ENCODE data around the gene C1QTNF8.
"Not testable (repeated sequence)": the region's sequence is repeated elsewhere in the genome, so short reads cannot be mapped to it uniquely, and the experiment has no call there.

The C1QTNF8 gene

DNA sequence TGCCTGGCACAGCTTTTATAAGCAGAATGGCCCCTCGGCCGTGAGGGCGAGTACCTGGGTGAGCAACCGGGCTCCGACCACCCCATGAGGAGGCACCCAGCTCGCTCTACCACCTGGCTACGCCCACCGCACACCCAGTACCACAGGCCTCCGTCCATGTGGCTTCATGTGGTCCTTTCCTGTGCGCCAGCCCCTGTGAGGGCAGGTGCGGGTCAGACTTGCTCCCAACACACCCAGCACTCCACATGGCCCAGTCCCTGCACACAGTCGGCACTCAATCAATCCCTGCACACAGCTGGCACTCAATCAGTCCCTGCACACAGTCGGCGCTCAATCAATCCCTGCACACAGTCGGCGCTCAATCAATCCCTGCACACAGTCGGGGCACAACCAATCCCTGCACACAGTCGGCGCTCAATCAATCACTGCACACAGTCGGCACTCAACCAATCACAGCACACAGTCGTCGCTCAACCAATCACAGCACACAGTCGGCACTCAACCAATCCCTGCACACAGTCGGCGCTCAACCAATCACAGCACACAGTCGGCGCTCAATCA, 4.0 kb downstream of the C1QTNF8 start:
- DNase-seq = no peak

DNA sequence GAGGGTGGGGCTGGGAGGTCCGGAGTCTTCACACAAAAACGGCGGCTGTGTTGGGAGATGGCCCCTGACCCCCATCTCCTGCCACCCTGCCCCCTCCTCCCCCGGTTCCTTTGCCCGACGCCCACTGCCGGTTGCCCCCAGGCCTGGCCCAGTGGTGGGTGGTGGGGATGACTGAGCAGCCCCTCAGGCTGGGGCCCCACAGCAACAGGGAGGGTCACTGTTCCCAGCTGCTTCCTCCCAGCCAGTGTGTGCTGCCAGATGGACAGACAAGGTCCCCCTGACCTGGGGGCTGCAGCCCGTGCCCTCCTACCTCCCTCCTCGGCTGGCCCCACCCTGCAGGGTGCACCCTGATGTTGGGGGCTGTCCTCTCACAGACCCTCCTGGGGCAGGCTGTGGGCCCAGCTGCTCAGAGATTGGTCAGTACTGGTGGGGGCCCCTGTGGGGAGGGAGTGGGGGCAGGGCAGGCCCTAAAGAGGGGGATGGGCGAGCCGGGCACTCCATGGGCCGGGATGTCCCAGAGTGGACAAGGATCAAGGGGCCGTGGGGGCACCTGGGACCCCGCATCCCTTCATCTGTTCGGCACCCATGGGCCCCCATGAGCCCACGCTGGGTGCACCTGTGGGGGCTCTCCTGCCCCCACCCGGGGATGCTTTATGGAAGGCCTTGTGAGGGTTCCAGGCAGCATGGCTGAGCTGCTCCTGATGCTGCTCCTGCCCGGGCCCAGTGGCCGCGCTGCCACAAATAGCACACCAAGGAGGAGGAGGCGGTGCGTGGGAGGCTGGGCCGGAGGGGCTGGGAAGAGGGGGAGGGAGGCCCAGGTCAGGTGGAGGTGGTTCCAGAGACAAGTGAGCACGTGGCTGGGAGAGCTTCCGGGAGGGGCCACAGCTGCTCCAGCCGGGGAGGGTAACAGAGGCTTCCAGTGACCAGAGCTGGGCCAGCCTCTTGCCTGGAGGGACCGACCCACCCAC, 5.1 kb downstream of the C1QTNF8 start:
- no peak for DNase-seq

DNA sequence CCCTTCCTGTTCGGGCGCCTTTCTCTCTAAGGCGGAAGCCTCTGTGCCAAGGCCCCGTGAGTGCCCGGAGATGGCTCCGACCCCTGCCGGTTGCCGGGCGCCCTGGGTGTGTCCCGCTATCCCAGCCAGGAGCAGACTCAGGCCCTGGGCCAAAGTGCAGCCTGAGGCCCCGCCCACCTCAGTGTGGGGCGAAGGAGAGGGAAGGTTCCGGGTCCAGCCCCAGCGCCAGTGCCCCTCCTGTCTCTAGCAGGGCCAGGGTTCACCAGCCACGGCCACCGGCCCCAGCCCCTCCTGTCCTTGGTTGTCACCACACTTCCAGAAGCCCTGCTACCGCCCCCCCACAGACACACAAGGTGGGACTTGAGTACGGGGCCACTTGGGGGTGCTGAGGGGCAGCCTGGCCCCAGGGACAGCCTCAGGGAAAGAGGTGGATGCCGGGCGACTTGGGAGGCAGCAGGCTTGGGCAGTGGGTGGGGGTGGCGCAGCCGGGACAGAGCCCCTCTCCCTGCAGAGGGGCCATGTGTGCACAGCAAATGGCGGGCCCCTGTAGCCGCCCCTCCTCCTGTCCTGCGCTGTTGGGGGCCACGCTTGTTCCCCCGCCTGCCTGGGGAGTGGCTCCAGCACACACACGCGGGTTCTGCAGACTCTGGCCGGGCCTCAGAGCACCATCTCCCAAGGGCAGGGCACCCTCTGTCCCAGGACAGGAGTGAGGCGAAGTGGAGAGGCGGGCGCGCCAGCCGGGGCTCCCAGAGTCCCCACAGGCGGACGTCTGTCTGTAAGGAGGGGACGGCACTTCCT, 6.0 kb downstream of the C1QTNF8 start:
- DNase-seq = no peak

DNA sequence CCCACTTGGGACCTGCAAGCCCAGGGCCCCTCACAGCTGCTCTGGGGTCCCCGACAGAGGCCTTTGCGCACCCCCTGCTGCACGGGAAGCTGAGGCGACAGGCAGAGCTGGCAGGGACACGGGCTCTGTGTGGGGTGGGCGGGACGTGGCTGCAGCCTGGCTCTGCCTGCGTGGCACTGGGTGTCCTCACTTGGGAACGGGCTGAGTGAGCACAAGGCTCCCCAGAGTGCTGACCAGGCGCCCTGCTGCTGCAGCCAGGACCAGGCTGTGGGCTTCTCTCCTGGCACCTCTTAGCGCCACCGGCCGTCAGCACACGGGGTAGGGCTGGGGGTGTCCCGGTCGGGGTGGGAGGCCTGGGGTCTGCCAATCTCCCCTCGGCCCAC, 6.6 kb downstream of the C1QTNF8 start:
- DNase-seq = no peak

DNA sequence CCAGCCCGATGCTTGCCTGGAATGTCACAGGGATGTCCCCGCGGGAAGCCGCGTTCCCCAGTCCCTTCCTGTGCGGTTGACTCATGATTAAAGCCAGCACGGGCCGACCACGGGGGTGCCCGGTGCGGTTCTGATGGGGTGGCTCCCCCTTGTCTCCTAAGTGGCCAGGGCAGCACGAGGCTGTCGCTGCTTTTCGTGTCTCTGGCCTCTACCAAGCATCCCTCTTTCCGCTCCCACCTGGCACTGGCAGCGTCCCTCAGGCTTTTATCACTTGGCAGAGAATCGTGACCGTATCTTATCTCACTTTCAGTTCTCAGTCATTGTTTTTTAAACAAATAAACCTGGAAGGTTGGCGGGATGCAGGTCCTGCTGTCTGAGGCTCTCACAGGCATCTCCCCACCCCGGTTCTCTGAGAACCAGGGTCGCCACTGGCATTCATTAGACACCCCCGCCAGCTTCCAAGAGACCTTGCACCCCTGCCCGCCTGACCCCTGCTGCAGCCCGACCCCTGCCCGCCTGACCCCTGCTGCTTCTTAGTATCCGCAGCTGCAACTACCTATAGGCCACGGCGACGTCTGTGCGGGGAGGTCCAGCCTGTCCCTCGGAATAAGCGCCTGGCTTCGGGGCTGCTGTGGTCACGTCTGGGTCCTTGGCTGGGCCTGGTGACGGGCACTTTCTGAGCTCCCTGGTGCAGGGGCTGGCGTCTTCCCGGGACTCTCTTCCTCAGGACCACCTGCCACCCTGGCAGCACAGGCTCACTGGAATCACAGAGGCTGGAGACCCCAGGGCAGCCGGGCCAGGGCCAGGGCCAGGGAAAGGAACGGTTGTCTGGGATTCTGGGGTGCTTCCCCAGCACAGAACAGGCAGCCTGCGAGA, 7.5 kb downstream of the C1QTNF8 start:
- DNase-seq = no peak

DNA sequence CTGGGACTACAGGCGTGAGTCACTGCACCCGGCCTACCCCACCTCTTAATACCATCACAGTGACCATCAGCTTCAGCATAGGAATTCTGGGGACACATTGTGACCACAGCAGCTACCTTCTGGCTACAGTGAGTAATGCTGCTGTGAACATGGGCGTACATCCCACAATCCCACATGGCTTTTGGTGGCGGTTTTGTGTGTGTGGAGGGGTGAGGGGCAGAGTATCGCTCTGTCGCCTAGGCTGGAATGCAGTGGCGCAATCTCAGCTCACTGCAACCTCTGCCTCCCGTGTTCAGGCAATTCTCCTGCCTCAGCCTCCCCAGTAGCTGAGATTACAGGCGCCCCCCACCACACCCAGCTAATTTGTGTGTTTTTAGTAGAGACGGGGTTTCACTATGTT, 9.6 kb downstream of the C1QTNF8 start:
- DNase-seq = not testable (repeated sequence)

DNA sequence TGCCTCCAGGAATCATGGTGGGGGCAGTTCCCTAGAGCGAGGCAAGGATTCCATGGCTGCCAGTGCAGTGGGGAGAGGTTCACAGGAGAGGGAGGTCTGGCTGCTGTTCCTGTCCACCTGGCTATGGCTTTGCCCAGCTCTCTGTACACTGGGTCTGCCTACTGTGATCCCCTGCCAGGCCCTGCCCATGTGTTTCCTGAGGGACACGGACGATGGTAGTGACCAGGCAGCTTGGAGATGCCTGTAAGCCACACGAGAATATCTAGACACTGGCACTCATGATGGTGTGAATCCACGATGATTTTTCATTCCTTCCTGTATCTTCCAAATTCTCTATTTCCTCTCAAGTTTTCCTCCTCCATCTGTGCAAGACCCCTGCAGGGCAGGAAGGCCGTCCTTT, 11.1 kb downstream of the C1QTNF8 start:
- DNase-seq = no peak

DNA sequence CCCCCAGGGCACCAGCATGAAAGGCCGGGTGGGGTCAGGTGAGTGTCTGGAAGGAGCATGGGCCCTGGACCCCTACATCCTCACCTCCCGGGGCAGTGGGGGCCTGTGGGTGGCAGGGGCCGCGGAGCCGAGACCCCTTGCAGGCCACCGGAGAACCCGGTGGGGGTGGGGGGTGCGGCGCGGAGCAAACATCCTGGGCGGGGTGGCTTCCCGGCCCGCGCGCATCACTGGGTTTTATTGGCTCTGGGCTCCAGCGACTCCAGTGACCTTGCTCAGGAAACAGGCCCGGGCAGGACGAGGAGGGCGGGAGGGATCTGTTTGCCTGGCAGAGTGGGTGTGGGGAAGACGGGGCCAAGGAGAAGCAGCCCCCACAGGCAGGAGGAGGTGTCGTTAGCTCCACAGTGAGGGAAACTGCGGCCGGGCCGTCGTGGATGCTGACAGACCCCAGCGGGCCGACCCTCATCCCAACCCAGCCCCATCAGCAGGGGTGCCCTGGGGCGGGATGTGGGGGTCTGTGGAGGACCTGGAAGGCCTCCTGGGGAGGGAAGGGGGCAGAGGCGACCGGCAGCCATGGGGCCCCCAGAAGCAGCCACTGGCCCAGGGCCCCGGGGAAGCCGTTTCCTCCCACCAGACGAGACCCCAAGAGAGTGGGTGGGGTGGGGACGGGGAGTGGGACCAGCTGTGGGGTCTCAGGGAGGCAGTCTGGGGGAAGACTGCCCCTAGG, 12.9 kb downstream of the C1QTNF8 start:
- no peak for DNase-seq

DNA sequence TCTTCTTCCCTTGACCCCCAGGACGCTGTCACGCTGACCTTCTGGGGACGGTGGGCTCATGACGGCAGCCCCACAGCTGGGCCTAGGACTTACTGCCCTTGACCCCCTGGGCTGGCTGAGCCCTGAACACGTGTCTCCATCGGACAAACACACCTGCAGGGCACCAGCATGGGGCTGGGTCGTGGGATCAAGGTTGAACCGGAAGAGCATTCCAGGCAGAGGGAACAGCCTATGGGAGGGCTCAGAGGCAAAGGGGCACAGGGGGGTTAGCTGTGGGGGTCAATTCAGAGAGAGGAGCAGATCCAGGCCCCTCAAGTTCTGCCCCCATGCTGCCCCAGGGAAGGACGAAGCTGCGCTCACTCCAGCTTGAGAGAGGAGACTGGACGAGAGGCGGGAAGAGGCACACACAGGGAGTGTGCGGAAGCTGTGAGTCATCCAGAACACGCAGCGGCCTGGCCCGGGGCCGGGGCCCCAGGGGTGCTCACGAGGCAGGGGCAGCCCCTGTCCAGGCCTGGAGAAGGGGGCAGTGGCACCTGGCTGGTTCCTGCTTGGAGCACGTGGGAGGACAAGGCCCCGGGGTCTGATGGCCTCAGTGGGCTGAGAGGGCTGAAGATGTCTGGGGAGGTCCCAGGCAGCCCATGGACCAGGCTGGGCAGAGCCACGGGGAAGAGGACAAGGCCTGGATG, 13.6 kb downstream of the C1QTNF8 start:
- no peak for DNase-seq

DNA sequence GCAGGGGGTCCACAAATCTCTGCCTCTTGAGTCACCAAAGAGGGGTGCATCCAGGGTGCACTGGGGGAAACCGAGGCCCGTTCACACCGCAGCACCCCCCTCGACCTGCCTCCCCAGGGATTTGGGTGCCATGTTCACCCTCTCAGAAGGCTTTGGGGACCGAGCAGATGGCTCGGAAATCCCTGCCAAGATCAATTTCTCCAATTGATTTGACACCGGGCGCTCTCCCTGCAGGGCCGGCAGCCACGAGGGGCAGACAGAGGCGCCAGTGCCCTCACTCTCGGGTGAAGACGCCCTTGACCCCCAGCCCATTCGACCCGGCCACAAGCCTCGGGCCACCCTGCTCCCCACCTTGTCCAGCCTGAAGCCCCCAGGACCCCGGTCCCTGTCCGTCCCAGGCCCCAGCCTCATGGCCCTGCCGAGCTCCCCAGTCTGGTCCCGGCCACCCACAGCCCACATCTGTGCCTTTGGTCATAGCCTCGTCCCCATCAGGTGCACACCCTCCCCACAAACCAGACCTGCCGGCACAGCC, 14.2 kb downstream of the C1QTNF8 start:
- DNase-seq = no peak

DNA sequence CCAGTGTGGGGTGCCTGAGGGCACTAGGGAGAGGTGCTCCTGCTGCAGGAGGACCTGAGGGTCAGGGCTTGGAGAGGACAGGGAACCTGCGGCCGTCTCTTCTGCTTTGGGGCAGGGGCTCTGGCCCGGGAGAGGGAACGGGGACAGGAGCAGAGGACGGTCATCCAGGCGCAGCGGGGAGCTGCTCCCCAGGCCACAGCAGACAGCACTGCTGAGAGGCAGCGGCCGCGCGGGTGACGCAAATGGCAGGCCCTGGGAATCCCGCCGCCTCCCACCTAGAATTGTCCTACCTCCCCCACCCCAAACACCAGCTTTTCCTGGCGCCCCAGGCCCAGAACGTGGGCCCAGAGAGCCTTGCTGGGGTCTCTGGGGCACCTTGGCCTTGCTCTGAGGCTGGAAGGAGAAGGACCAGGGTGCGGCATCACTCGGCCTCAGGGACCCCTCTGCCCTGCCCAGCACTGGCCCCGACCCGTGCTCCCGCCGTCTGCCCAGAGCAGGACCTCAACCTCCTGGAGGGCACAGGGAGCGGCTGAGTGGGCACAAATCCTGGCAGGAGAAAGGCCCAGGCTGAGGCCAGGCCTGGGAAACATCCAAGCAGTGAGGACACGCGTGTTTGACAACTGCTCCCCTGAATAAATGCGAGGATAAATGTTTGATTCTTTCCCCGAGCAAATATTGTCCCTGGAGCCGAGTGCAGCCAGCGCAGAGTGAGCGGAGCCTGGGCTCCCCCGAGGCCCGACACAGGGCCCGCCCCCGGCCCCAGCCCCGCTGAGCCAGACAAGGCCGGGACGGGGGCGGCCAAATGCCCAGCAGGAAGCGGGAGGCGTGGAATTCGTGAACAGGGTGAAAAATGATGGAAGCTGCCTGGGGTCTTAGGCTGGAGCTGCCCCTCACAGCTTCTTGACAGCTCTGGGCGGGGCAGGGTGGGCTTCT, 15.0 kb downstream of the C1QTNF8 start:
- DNase-seq = no peak

DNA sequence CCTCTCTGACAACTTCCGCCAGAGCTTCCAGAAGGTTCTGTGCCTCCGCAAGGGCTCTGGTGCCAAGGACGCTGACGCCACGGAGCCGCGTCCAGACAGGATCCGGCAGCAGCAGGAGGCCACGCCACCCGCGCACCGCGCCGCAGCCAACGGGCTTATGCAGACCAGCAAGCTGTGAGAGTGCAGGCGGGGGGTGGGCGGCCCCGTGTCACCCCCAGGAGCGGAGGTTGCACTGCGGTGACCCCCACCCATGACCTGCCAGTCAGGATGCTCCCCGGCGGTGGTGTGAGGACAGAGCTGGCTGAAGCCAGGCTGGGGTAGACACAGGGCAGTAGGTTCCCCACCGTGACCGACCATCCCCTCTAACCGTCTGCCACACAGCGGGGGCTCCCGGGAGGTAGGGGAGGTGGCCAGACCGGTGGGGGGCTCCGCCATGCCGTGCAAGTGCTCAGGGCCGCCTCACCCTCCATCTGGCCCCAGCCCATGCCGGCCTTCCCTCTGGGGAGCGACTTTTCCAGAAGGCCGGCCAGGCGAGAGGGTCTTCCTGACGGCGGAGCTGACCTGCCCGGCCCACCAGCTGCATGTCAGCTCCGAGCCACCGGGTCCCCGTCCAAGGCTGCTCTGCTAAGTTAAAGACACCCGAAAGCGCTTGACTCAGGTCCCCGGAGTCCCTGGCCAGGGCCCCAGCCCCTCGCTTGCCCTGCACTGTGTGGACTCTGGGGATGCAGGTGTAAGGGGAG, 16.1 kb downstream of the C1QTNF8 start:
- no peak for DNase-seq

DNA sequence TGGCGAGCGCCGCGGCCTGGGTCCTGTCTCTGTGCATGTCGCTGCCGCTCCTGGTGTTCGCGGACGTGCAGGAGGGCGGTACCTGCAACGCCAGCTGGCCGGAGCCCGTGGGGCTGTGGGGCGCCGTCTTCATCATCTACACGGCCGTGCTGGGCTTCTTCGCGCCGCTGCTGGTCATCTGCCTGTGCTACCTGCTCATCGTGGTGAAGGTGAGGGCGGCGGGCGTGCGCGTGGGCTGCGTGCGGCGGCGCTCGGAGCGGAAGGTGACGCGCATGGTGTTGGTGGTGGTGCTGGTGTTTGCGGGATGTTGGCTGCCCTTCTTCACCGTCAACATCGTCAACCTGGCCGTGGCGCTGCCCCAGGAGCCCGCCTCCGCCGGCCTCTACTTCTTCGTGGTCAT, 16.7 kb downstream of the C1QTNF8 start:
- no peak for DNase-seq

DNA sequence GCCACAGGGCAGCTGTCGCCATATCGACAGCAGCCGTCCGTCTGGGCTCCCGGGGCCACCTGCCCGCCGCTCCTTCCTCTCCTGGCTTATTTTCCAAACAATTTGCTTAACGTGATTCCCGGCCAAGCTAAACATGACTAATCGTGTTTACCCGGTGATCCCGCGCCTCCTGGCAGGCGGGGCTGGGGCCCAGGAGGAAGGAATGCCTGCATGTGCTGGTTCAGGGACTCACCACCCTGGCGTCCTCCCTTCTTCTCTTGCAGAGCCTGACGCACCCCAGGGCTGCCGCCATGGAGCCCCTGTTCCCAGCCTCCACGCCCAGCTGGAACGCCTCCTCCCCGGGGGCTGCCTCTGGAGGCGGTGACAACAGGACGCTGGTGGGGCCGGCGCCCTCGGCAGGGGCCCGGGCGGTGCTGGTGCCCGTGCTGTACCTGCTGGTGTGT, 17.4 kb downstream of the C1QTNF8 start:
- DNase-seq = no peak

DNA sequence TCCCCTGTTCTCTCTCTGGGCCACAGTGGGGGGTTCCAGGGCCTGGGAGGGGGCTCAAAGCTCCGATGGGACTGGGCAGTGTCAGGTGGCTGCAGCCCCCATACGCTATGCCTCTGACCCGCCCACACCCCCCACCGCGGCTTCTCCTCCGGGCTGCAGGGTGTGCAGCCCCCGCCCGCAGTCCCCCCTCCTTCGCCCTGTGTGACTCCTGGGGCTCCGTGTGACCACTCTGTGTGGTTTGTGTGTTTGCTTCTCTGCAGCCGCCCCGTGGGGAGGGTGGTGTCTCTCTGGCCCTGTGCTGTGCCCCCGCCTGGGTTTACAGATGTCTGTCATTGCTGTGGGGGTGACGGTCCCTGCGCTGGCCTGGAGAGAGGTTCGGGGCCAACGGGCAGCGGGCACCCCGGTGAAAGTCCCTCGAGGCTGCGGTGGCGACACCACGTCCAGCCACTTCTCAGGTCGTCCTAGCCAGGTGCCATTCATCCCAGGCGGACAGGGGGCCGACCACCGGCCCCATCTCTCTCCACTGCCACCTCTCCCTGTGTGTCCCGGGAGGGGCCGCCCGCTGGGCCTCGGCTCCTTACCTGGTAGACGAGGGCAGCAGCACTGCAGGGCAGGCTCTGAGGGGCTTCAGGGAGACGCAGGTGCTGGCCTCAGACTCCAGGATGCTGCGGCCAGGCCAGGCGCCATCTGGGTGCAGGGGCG, 18.0 kb downstream of the C1QTNF8 start:
- no peak for DNase-seq

DNA sequence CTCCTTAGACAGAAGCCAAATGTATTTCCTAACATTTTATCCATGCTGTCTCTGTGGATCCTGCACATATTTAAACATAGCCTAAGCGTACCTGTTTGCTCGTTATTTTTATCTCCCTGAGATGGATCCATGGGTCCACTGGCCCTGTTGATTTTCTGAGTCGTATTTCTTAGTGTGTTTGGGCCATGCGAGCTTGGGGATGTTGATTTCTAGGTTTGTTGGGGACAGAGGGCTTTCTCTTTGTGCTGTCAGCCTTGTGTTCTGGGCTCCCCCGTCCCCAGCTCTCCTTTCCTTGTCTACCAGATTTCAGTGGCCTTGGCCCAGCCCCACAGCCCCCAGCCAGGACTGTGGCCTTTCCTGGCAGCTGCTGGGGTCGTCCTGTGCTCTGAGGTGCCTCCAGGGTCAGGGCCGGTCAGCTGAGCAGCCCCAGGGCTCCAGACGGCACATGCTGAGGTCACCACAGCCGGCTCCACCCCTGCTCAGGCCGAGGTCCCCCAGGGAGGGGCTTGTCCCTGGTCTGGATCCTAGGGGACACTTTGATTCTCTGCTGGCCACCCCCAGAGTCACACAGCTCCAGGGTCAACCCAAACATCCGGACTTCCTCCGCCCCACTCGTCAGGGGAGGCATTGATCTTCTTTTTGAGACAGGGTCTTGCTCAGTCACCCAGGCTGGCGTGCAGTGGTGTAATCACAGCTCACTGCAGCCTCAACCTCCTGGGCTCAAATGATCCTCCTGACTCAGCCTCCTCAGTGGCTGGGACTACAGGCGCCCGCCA, 19.1 kb downstream of the C1QTNF8 start:
- no peak for DNase-seq

DNA sequence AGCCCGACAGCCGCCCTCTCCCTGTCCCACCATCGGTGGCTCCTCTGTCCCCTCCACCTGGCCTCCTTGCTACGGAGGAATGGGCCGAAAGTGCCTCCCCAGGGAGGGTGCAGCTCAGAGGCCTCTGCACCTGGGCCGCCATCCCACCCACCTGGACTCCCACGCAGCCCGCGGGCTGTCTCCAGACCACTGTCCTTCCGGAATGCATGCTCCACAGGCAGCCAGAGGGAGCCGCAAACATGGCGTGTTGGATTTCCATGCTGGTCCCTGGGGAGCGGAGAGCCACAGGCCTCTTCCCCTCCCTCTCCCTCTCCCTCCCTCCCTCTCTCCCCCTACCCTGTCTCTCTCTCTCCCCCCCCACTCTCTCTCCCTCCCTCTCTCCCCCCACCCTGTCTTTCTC, 20.5 kb downstream of the C1QTNF8 start:
- DNase-seq = no peak

DNA sequence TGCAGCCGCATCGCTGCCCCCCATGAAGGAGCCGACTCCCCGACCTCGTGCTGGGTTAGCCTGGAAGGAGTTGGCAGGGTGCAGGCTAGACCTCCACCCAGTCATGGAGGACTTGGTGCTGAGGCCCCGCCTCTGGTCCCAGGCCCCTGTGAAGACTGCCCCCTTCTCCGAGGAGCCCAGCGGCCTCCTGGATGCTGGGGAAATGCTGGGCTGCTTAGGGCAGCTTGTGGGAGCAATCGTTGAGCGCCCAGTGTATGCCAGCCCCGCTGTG, 21.7 kb downstream of the C1QTNF8 start:
- DNase-seq = no peak

All from NCI-H1694 treated with DMSO at 0.1 percent for 48 hours (cell line).